Peyer's patch (tissue), 4 donors: ENCODE results near the gene ZNF407.

ENCODE experiments used
- CTCF ChIP-seq, 6 experiments: fragments of 450-650 bp in 4 of 6; fragments of 200-600 bp in 2 of 6; sonication (generic) in 1 of 6; IDR thresholded peaks; one replicate each; pipeline ENCODE4 v1.5.1; 2017 to 2019; ENCODE audit warnings: antibody characterized with exemption in 6 of 6, mild to moderate bottlenecking in 3 of 6, moderate library complexity in 1 of 6
- POLR2A ChIP-seq, 2 donors: fragments of 450-650 bp; IDR thresholded peaks; one replicate each; pipeline ENCODE4 v1.5.1; 2017; ENCODE audit warnings: antibody characterized with exemption in 2 of 2, mild to moderate bottlenecking in 2 of 2, moderate library complexity in 2 of 2

DNA sequence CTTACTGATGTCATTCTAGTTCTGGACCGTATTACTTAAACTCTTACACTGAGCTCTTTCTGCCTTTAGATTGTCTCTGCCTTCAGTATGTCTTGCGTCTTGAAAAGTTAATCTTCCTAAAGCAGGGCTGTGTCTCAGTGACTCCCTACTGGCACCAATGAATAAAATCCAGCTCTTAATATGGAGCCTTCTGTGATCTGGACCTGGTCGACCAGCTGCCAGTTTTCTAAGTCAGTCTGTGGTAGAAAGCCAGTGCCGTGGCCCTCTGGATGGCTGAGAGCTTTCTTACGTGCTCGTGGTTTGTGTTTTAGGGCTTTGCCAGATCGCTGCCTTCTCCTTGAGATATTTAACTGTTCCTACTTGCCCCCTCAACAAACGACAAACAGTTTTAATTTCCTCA, 26.8 kb downstream of the ZNF407 start:
- TF ChIP-seq CTCF (IDR thresholded peaks at IDR 0.05) = no peak
- TF ChIP-seq POLR2A (IDR thresholded peaks at IDR 0.05) = no peak
